ENCODE measurements around the gene KCNJ9. TPM values are rescaled to one million over a fixed set of nuclear protein-coding genes. Genes with fewer than 3 reads are reported as not detected.

Gene KCNJ9
- total and polyA plus RNA-seq, 2 of the 4 experiments (the other 2 are of a cell fraction), result not detected

DNA sequence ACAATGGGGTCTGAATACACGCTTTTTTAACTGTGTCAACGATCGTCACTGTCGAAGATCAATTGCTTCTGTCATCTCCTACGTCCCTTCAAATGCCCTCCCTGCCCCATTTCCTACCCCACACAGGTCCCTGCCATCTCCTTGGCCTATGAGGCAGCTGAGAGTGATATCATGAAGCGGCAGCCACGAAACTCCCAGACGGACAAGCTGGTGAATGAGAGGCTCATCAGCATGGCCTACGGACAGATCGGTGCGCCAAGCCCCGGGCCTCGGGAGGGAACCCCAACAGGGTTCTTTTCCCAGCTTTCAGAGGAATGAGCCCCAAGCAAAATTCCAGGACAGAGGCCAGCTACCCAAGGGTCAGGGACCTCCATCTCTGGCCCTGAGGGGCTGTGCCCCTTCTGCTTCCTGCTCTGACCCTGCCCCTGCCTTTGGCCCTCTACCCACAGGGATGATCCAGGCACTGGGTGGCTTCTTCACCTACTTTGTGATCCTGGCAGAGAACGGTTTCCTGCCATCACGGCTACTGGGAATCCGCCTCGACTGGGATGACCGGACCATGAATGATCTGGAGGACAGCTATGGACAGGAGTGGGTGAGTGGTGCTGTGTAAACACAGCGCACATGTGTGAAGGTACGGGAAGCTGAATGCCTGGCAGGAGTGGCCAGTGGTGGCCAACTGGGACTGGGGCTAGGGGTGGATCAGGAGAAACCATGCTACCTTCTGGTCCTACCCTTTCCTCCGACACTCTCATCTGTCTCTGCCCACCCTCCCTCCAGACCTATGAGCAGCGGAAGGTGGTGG, 55.0 kb downstream of the KCNJ9 start:
- dilution Hi-C loops (cut with HindIII; ENCODE audit: low sequenced_read_pairs, unreplicated experiment) (no loop called here), intact Hi-C loops (cut with micrococcal nuclease) (no loop called here), in situ Hi-C loops (cut with MboI; ENCODE audit: low sequenced_read_pairs) (no loop called here)
- H3K56ac ChIP-seq (ENCODE audit: extremely low read depth, insufficient read depth, low read length), result no peak overlapping the region
- peaks cover 47% of the 10 kb centered on the region for H3K27me3 ChIP-seq (ENCODE audit: control insufficient read depth, insufficient read depth, low read length)
- no peaks in the 10 kb centered on the region for H3K9me1 ChIP-seq (ENCODE audit: insufficient read depth, low read length)
- H4K5ac ChIP-seq (ENCODE audit: low read depth, low read length), result no peak overlapping the region
- no peaks in the 10 kb centered on the region for H3K9me3 ChIP-seq (ENCODE audit: control insufficient read depth, insufficient read depth, low read length)
- H3K14ac ChIP-seq (replicated peaks; ENCODE audit: low read depth, low read length), result no peak overlapping the region
- DNase-seq, result no peak
- H3K79me1 ChIP-seq (ENCODE audit: low read depth in 1 of 2, low read length in 2 of 2), result no peaks in the 10 kb centered on the region
- peak overlapping the region; percentile 19 for H2AFZ ChIP-seq (replicated peaks; ENCODE audit: low read length, poor library complexity)
- H2AK5ac ChIP-seq (ENCODE audit: low read depth, low read length), result no peak overlapping the region
- no peak overlapping the region for H2BK20ac ChIP-seq (ENCODE audit: low read depth, low read length)
- no peaks in the 10 kb centered on the region for H3K4me1 ChIP-seq (ENCODE audit: control insufficient read depth, insufficient read depth, low read length)
- H3K4me2 ChIP-seq (ENCODE audit: low read depth, low read length), result no peak overlapping the region
- H2BK15ac ChIP-seq (ENCODE audit: low read depth, low read length), result no peak overlapping the region
- H3K4ac ChIP-seq (ENCODE audit: low read depth, low read length), result no peak overlapping the region
- H3K27ac ChIP-seq (ENCODE audit: insufficient read depth, low read length), result no peak overlapping the region
- WGBS, 2 experiments (ENCODE audit: extremely low coverage in 2 of 2, insufficient read length in 1 of 2), result 77% methylated on average over 14 of the region's 22 CpGs; no CpG with 5 or more reads in 1 of the 2 experiments
- CTCF ChIA-PET, result no interaction called here
- H4K20me1 ChIP-seq (ENCODE audit: insufficient read depth, low read length), result no peaks in the 10 kb centered on the region
- ATAC-seq (ENCODE audit: low read depth), result no peak
- BruUV-seq (replicated peaks), result no TSS peak
- POLR2A ChIA-PET (ENCODE audit: unreplicated experiment), result no interaction called here
- H2AK9ac ChIP-seq (replicated peaks; ENCODE audit: low read depth, low read length, poor library complexity), result peak overlapping the region; percentile 50
- H4K8ac ChIP-seq (ENCODE audit: low read depth in 2 of 2, low read length in 2 of 2), result no peak overlapping the region
- H3K18ac ChIP-seq (ENCODE audit: low read depth, low read length), result no peak overlapping the region
- H3K23ac ChIP-seq (ENCODE audit: low read depth, low read length), result no peak overlapping the region
- TF ChIP-seq BHLHE40 (IDR thresholded peaks at IDR 0.05; ENCODE audit: low read depth, low read length) (no peak), NFE2L2 (IDR thresholded peaks at IDR 0.05; ENCODE audit: low read depth, low read length) (no peak), RFX5 (IDR thresholded peaks at IDR 0.05; ENCODE audit: low read depth, low read length) (no peak), SMC3 (IDR thresholded peaks at IDR 0.05; ENCODE audit: low read depth, low read length) (no peak), FOS (IDR thresholded peaks at IDR 0.05; ENCODE audit: low read depth, low read length) (no peak), CHD1 (IDR thresholded peaks at IDR 0.05; ENCODE audit: low read depth, low read length) (no peak), RCOR1 (IDR thresholded peaks at IDR 0.05; ENCODE audit: insufficient replicate concordance, low read length) (no peak), CEBPB (IDR thresholded peaks at IDR 0.05; ENCODE audit: low read depth, low read length) (no peak), POLR2A (IDR thresholded peaks at IDR 0.05; ENCODE audit: low read depth, low read length) (no peak), MXI1 (IDR thresholded peaks at IDR 0.05; ENCODE audit: borderline replicate concordance, low read depth, low read length) (no peak), RAD21 (IDR thresholded peaks at IDR 0.05; ENCODE audit: low read length) (no peak), MAFK (IDR thresholded peaks at IDR 0.05; ENCODE audit: low read depth, low read length) (no peak), MAZ (IDR thresholded peaks at IDR 0.05; ENCODE audit: borderline replicate concordance, low read depth, low read length) (no peak)
- TF ChIP-seq, protein P1, sequence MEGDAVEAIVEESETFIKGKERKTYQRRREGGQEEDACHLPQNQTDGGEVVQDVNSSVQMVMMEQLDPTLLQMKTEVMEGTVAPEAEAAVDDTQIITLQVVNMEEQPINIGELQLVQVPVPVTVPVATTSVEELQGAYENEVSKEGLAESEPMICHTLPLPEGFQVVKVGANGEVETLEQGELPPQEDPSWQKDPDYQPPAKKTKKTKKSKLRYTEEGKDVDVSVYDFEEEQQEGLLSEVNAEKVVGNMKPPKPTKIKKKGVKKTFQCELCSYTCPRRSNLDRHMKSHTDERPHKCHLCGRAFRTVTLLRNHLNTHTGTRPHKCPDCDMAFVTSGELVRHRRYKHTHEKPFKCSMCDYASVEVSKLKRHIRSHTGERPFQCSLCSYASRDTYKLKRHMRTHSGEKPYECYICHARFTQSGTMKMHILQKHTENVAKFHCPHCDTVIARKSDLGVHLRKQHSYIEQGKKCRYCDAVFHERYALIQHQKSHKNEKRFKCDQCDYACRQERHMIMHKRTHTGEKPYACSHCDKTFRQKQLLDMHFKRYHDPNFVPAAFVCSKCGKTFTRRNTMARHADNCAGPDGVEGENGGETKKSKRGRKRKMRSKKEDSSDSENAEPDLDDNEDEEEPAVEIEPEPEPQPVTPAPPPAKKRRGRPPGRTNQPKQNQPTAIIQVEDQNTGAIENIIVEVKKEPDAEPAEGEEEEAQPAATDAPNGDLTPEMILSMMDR (conservative IDR thresholded peaks at IDR 0.05; ENCODE audit: low read depth, low read length), result no peak
- TF ChIP-seq, protein P2, sequence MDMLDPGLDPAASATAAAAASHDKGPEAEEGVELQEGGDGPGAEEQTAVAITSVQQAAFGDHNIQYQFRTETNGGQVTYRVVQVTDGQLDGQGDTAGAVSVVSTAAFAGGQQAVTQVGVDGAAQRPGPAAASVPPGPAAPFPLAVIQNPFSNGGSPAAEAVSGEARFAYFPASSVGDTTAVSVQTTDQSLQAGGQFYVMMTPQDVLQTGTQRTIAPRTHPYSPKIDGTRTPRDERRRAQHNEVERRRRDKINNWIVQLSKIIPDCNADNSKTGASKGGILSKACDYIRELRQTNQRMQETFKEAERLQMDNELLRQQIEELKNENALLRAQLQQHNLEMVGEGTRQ (IDR thresholded peaks at IDR 0.05; ENCODE audit: low read depth, low read length), result no peak
- TF ChIP-seq, protein P3, sequence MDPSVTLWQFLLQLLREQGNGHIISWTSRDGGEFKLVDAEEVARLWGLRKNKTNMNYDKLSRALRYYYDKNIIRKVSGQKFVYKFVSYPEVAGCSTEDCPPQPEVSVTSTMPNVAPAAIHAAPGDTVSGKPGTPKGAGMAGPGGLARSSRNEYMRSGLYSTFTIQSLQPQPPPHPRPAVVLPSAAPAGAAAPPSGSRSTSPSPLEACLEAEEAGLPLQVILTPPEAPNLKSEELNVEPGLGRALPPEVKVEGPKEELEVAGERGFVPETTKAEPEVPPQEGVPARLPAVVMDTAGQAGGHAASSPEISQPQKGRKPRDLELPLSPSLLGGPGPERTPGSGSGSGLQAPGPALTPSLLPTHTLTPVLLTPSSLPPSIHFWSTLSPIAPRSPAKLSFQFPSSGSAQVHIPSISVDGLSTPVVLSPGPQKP (IDR thresholded peaks at IDR 0.05; ENCODE audit: borderline replicate concordance, low read depth, low read length), result no peak
- no peak overlapping the region for H2BK5ac ChIP-seq (ENCODE audit: low read depth, low read length, poor library complexity, severe bottlenecking)
- H3K9ac ChIP-seq (ENCODE audit: low read depth, low read length), result no peak overlapping the region
- H3K36me3 ChIP-seq (ENCODE audit: control insufficient read depth, insufficient read depth, low read length), result no peaks in the 10 kb centered on the region
- no peak overlapping the region for H2BK120ac ChIP-seq (ENCODE audit: low read depth, low read length)
- H3K4me3 ChIP-seq (ENCODE audit: insufficient read depth, low read depth, low read length), result no peak overlapping the region
- no peak overlapping the region for H4K91ac ChIP-seq (ENCODE audit: insufficient read depth, low read depth, low read length)

Data from IMR-90 (cell line).